Hematopoietic multipotent progenitor cell treated with erythropoietin and hydrocortisone succinate and interleukin-3 and kit ligand, for 17 days (in vitro differentiated cells): ENCODE results near the gene MTREX.
"Not testable (repeated sequence)": the region's sequence is repeated elsewhere in the genome, so short reads cannot be mapped to it uniquely, and the experiment has no call there.

Experiments
- DNase-seq: peaks from one replicate; pipeline ENCODE4 v3.0.0-alpha.2; 2015; ENCODE audit warnings: low spot score

MTREX gene

GRCh38 chr5:55307383-55308253, at the start of gene MTREX, which contains the start of gene DHX29:
Gene MTREX (plus strand): TSS chr5:55307989. CDS start chr5:55308014, 25 bp downstream.
Gene DHX29 (minus strand): TSS chr5:55307694. CDS start chr5:55307573, 121 bp downstream.
- peak; percentile 92 for DNase-seq

GRCh38 chr5:55258339-55258738, 49.5 kb upstream of the MTREX start:
- DNase-seq = no peak

- no peak for DNase-seq
Observed at GRCh38 chr5:55276771-55277170, 31.0 kb upstream of the MTREX start.

GRCh38 chr5:55278778-55279177, 29.0 kb upstream of the MTREX start:
- no peak for DNase-seq

GRCh38 chr5:55286411-55286933, 21.3 kb upstream of the MTREX start:
- DNase-seq = no peak

- DNase-seq = no peak
Observed at GRCh38 chr5:55289808-55290207, 18.0 kb upstream of the MTREX start.

- DNase-seq = no peak
Observed at GRCh38 chr5:55290991-55291390, 16.8 kb upstream of the MTREX start.

- DNase-seq = no peak
Observed at GRCh38 chr5:55294935-55295334, 12.9 kb upstream of the MTREX start.

- DNase-seq = no peak
Observed at GRCh38 chr5:55300890-55301289, 6.9 kb upstream of the MTREX start.

- peak; percentile 49 for DNase-seq
Observed at GRCh38 chr5:55303238-55303690, 4.5 kb upstream of the MTREX start.

GRCh38 chr5:55304584-55304983, 3.2 kb upstream of the MTREX start:
- DNase-seq = peak; percentile 32

GRCh38 chr5:55305345-55305744, 2.4 kb upstream of the MTREX start:
- DNase-seq = peak; percentile 15

- peak; percentile 35 for DNase-seq
Observed at GRCh38 chr5:55306641-55307382, 977 bp upstream of the MTREX start.

GRCh38 chr5:55308254-55308836, 556 bp downstream of the MTREX start:
- peak; percentile 50 for DNase-seq

GRCh38 chr5:55313870-55314617, 6.3 kb downstream of the MTREX start:
- DNase-seq = no peak

- DNase-seq = no peak
Observed at GRCh38 chr5:55316289-55316688, 8.5 kb downstream of the MTREX start.

- no peak for DNase-seq
Observed at GRCh38 chr5:55316837-55317236, 9.0 kb downstream of the MTREX start.

- not testable (repeated sequence) for DNase-seq
Observed at GRCh38 chr5:55318237-55318636, 10.4 kb downstream of the MTREX start.

- no peak for DNase-seq
Observed at GRCh38 chr5:55319491-55319890, 11.7 kb downstream of the MTREX start.

GRCh38 chr5:55320571-55320970, 12.8 kb downstream of the MTREX start:
- DNase-seq = no peak

- DNase-seq = no peak
Observed at GRCh38 chr5:55324006-55324405, 16.2 kb downstream of the MTREX start.
